ENCODE measurements around the gene UBD. TPM values are rescaled to one million over a fixed set of nuclear protein-coding genes. Genes with fewer than 3 reads are reported as not detected.

Gene UBD
- total and polyA plus RNA-seq, 2 experiments from 2014 or later = 154 to 158 TPM

- Histone ChIP-seq H3K79me2 (no peaks in the 10 kb centered on the region), H4K20me1 (ENCODE audit: insufficient read depth, poor library complexity, severe bottlenecking) (no peaks in the 10 kb centered on the region), H3K27me3 (no peaks in the 10 kb centered on the region), H3K4me3 (no peak overlapping the region), H2AFZ (no peak overlapping the region), H3K9me3 (ENCODE audit: low read depth) (no peaks in the 10 kb centered on the region), H3K27ac (no peak overlapping the region), H3K36me3 (replicated peaks; ENCODE audit: insufficient read depth, low read depth) (no peaks in the 10 kb centered on the region), H3K4me1 (ENCODE audit: insufficient read depth) (no peaks in the 10 kb centered on the region), H3K9me2 (replicated peaks; ENCODE audit: insufficient read depth) (no peaks in the 10 kb centered on the region), H3K4me2 (no peak overlapping the region)
- WGBS (ENCODE audit: low lambda C conversion rate, missing lambda C conversion rate) = 66% methylated on average over 7 of the region's 7 CpGs
- DNase-seq (ENCODE audit: low spot score) = no peak
- TF ChIP-seq EZH2phosphoT487 (IDR thresholded peaks at IDR 0.05; ENCODE audit: low read depth, severe bottlenecking, unreplicated experiment) (no peak), EZH2 (IDR thresholded peaks at IDR 0.05; ENCODE audit: borderline replicate concordance) (no peak)
- TF ChIP-seq, protein P1, sequence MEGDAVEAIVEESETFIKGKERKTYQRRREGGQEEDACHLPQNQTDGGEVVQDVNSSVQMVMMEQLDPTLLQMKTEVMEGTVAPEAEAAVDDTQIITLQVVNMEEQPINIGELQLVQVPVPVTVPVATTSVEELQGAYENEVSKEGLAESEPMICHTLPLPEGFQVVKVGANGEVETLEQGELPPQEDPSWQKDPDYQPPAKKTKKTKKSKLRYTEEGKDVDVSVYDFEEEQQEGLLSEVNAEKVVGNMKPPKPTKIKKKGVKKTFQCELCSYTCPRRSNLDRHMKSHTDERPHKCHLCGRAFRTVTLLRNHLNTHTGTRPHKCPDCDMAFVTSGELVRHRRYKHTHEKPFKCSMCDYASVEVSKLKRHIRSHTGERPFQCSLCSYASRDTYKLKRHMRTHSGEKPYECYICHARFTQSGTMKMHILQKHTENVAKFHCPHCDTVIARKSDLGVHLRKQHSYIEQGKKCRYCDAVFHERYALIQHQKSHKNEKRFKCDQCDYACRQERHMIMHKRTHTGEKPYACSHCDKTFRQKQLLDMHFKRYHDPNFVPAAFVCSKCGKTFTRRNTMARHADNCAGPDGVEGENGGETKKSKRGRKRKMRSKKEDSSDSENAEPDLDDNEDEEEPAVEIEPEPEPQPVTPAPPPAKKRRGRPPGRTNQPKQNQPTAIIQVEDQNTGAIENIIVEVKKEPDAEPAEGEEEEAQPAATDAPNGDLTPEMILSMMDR (IDR thresholded peaks at IDR 0.05; ENCODE audit: poor library complexity) = no peak
These were observed 18.0 kb upstream of the UBD start for GRCh38 chr6:29577544-29577943.

DNA sequence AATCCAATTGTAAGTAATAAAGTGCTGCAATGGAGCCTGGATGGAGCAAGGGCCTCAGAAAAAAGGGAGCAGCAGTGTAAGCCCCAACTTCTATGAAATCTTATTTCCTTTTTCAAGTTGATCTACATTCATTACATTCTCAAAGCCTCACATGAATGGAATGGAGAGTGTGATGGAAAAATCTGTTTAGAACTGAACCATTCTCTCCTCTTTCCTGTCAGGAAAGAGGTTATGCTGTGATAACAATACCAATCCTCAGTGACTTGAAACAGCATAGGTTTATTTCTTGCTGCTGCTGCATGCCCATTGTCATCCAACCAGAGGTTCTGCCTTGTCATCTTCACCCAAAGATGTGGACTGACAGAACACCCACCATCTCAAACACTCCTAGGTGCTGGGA is 16.5 kb upstream of the UBD start:
- H3K4me2 ChIP-seq = no peak overlapping the region
- TF ChIP-seq EZH2phosphoT487 (IDR thresholded peaks at IDR 0.05; ENCODE audit: low read depth, severe bottlenecking, unreplicated experiment) = no peak
- no peak overlapping the region for H2AFZ ChIP-seq

GRCh38 chr6:29567991-29568390 is 8.5 kb upstream of the UBD start:
- no peak overlapping the region for H3K27ac ChIP-seq
- H2AFZ ChIP-seq = no peak overlapping the region
- no peaks in the 10 kb centered on the region for H3K4me1 ChIP-seq (ENCODE audit: insufficient read depth)
- H3K79me2 ChIP-seq = no peaks in the 10 kb centered on the region
- WGBS (ENCODE audit: low lambda C conversion rate, missing lambda C conversion rate) = 57% methylated on average over 5 of the region's 5 CpGs
- H3K9me3 ChIP-seq (ENCODE audit: low read depth) = no peaks in the 10 kb centered on the region
- H3K27me3 ChIP-seq = peaks cover 17% of the 10 kb centered on the region
- TF ChIP-seq EZH2 (IDR thresholded peaks at IDR 0.05; ENCODE audit: borderline replicate concordance) (no peak), EZH2phosphoT487 (IDR thresholded peaks at IDR 0.05; ENCODE audit: low read depth, severe bottlenecking, unreplicated experiment) (no peak)
- TF ChIP-seq, protein P1 (IDR thresholded peaks at IDR 0.05; ENCODE audit: poor library complexity) = no peak
- H3K36me3 ChIP-seq (replicated peaks; ENCODE audit: insufficient read depth, low read depth) = no peaks in the 10 kb centered on the region
- H4K20me1 ChIP-seq (ENCODE audit: insufficient read depth, poor library complexity, severe bottlenecking) = no peaks in the 10 kb centered on the region
- H3K9me2 ChIP-seq (replicated peaks; ENCODE audit: insufficient read depth) = no peaks in the 10 kb centered on the region
- H3K4me2 ChIP-seq = no peak overlapping the region
- H3K4me3 ChIP-seq = no peak overlapping the region
- DNase-seq (ENCODE audit: low spot score) = no peak

More for the DNA sequence above, 16.5 kb upstream of the UBD start:
- DNase-seq (ENCODE audit: low spot score) = no peak
- Histone ChIP-seq H3K27ac (no peak overlapping the region), H3K27me3 (peaks cover 5% of the 10 kb centered on the region), H3K9me2 (replicated peaks; ENCODE audit: insufficient read depth) (no peaks in the 10 kb centered on the region), H3K36me3 (replicated peaks; ENCODE audit: insufficient read depth, low read depth) (no peaks in the 10 kb centered on the region), H3K79me2 (no peaks in the 10 kb centered on the region), H4K20me1 (ENCODE audit: insufficient read depth, poor library complexity, severe bottlenecking) (no peaks in the 10 kb centered on the region), H3K4me1 (ENCODE audit: insufficient read depth) (no peaks in the 10 kb centered on the region), H3K9me3 (ENCODE audit: low read depth) (no peaks in the 10 kb centered on the region), H3K4me3 (no peak overlapping the region)

DNA sequence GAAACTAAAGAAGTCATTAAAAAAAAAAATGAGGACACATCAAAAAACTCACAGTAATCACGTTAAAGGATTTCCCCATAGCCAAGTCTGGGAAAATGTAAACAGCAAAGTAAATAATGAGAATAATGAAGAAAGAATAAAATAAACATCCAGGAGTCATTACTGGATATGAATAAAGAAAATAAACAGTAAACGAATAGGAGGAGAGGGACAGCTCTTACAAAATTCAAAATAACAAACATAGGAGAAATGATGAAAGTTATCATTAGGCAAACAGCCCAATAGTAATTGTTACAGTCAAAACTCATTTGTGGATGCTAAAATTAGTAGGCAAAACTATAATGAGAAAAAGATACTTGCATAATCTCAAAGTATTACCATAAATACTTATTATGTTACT is 8.0 kb upstream of the UBD start:
- no peaks in the 10 kb centered on the region for H3K36me3 ChIP-seq (replicated peaks; ENCODE audit: insufficient read depth, low read depth)
- DNase-seq (ENCODE audit: low spot score) = no peak
- no peak overlapping the region for H3K4me2 ChIP-seq
- whole genome bisulfite sequencing (ENCODE audit: low lambda C conversion rate, missing lambda C conversion rate) = 61% methylated on average over 2 of the region's 2 CpGs
- H3K4me3 ChIP-seq = no peak overlapping the region
- H2AFZ ChIP-seq = no peak overlapping the region
- no peak overlapping the region for H3K27ac ChIP-seq
- no peaks in the 10 kb centered on the region for H3K9me2 ChIP-seq (replicated peaks; ENCODE audit: insufficient read depth)
- no peaks in the 10 kb centered on the region for H3K79me2 ChIP-seq
- TF ChIP-seq EZH2 (IDR thresholded peaks at IDR 0.05; ENCODE audit: borderline replicate concordance) (no peak), EZH2phosphoT487 (IDR thresholded peaks at IDR 0.05; ENCODE audit: low read depth, severe bottlenecking, unreplicated experiment) (no peak)
- TF ChIP-seq, protein P1 (IDR thresholded peaks at IDR 0.05; ENCODE audit: poor library complexity) = no peak
- no peaks in the 10 kb centered on the region for H3K4me1 ChIP-seq (ENCODE audit: insufficient read depth)
- no peaks in the 10 kb centered on the region for H3K9me3 ChIP-seq (ENCODE audit: low read depth)
- H3K27me3 ChIP-seq = peaks cover 17% of the 10 kb centered on the region
- no peaks in the 10 kb centered on the region for H4K20me1 ChIP-seq (ENCODE audit: insufficient read depth, poor library complexity, severe bottlenecking)

All from hepatocyte (in vitro differentiated cells).